Measurements from ENCODE around the gene PUSL1. TPM values are rescaled to one million over a fixed set of nuclear protein-coding genes. Genes with fewer than 3 reads are reported as not detected.

Gene PUSL1
- total and polyA plus RNA-seq, 2 of the 13 experiments (the other 11 are each of a cell fraction or from before 2014, with no cell fraction given), result 8.3 to 22.2 TPM

DNA sequence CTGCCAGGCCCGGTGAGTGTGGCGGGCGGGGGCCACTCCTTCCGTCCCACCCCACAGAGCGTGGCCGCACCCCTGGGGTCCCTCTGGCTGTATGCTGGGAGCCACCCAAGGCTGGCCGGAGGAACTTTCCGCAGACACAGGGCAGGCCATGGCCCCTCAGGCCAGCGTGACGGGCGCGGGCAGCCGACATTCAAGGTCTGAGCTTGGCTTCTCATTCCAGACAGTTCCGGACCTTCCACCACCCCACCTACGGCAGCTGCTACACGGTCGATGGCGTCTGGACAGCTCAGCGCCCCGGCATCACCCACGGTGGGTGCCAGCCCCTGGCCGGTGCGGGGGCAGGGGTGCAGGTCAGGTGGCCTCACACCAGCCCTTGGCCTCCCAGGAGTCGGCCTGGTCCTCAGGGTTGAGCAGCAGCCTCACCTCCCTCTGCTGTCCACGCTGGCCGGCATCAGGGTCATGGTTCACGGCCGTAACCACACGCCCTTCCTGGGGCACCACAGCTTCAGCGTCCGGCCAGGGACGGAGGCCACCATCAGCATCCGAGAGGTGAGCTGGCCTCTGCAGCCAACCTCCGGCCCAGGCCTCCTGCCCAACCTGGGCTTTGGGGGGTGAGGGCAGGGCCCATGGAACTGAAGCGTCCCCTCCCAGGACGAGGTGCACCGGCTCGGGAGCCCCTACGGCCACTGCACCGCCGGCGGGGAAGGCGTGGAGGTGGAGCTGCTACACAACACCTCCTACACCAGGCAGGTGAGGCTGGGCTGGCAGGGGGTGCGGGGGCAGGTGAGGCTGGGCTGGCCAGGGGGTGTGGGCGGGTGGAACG, 20.9 kb upstream of the PUSL1 start (continued):
- TF ChIP-seq ATAD3A (CRISPR knock-in tag; IDR thresholded peaks at IDR 0.05), result no peak
- no peak for TF ChIP-seq MED13 (CRISPR knock-in tag; IDR thresholded peaks at IDR 0.05)
- peak; percentile 64; the same call in 1 of the 2 replicates for TF ChIP-seq NR2F6 (IDR thresholded peaks at IDR 0.05)
- peak; percentile 89 for TF ChIP-seq NR2F6 (CRISPR knock-in tag; IDR thresholded peaks at IDR 0.05)
- no peak for TF ChIP-seq NR2F2 (IDR thresholded peaks at IDR 0.05; ENCODE audit: borderline replicate concordance, low read depth)
- 0 out of 2 replicates have a peak, but pooled peaks have one; percentile 33 for TF ChIP-seq ZNF142 (CRISPR knock-in tag; IDR thresholded peaks at IDR 0.05)
- TF ChIP-seq HOXA7 (CRISPR knock-in tag; IDR thresholded peaks at IDR 0.05), result no peak
- no peak for TF ChIP-seq SNAI1 (CRISPR knock-in tag; IDR thresholded peaks at IDR 0.05; ENCODE audit: borderline replicate concordance)
- TF ChIP-seq, protein P1, sequence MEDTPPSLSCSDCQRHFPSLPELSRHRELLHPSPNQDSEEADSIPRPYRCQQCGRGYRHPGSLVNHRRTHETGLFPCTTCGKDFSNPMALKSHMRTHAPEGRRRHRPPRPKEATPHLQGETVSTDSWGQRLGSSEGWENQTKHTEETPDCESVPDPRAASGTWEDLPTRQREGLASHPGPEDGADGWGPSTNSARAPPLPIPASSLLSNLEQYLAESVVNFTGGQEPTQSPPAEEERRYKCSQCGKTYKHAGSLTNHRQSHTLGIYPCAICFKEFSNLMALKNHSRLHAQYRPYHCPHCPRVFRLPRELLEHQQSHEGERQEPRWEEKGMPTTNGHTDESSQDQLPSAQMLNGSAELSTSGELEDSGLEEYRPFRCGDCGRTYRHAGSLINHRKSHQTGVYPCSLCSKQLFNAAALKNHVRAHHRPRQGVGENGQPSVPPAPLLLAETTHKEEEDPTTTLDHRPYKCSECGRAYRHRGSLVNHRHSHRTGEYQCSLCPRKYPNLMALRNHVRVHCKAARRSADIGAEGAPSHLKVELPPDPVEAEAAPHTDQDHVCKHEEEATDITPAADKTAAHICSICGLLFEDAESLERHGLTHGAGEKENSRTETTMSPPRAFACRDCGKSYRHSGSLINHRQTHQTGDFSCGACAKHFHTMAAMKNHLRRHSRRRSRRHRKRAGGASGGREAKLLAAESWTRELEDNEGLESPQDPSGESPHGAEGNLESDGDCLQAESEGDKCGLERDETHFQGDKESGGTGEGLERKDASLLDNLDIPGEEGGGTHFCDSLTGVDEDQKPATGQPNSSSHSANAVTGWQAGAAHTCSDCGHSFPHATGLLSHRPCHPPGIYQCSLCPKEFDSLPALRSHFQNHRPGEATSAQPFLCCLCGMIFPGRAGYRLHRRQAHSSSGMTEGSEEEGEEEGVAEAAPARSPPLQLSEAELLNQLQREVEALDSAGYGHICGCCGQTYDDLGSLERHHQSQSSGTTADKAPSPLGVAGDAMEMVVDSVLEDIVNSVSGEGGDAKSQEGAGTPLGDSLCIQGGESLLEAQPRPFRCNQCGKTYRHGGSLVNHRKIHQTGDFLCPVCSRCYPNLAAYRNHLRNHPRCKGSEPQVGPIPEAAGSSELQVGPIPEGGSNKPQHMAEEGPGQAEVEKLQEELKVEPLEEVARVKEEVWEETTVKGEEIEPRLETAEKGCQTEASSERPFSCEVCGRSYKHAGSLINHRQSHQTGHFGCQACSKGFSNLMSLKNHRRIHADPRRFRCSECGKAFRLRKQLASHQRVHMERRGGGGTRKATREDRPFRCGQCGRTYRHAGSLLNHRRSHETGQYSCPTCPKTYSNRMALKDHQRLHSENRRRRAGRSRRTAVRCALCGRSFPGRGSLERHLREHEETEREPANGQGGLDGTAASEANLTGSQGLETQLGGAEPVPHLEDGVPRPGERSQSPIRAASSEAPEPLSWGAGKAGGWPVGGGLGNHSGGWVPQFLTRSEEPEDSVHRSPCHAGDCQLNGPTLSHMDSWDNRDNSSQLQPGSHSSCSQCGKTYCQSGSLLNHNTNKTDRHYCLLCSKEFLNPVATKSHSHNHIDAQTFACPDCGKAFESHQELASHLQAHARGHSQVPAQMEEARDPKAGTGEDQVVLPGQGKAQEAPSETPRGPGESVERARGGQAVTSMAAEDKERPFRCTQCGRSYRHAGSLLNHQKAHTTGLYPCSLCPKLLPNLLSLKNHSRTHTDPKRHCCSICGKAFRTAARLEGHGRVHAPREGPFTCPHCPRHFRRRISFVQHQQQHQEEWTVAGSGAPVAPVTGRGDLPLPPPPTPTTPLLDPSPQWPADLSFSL (CRISPR knock-in tag; IDR thresholded peaks at IDR 0.05), result no peak
- TF ChIP-seq ZNF501 (CRISPR knock-in tag; IDR thresholded peaks at IDR 0.05), result no peak
- TF ChIP-seq, protein P2, sequence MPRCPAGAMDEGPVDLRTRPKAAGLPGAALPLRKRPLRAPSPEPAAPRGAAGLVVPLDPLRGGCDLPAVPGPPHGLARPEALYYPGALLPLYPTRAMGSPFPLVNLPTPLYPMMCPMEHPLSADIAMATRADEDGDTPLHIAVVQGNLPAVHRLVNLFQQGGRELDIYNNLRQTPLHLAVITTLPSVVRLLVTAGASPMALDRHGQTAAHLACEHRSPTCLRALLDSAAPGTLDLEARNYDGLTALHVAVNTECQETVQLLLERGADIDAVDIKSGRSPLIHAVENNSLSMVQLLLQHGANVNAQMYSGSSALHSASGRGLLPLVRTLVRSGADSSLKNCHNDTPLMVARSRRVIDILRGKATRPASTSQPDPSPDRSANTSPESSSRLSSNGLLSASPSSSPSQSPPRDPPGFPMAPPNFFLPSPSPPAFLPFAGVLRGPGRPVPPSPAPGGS (CRISPR knock-in tag; IDR thresholded peaks at IDR 0.05), result no peak; the same call in 1 of the 2 replicates
- no peak for TF ChIP-seq HIVEP1 (CRISPR knock-in tag; IDR thresholded peaks at IDR 0.05)
- TF ChIP-seq, protein P3, sequence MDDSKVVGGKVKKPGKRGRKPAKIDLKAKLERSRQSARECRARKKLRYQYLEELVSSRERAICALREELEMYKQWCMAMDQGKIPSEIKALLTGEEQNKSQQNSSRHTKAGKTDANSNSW (CRISPR knock-in tag; IDR thresholded peaks at IDR 0.05; ENCODE audit: borderline replicate concordance), result no peak
- TF ChIP-seq ZNF607 (CRISPR knock-in tag; IDR thresholded peaks at IDR 0.05; ENCODE audit: borderline replicate concordance), result peak; percentile 51; the same call in 1 of the 2 replicates

Data from HepG2 (cell line).